Activated CD4-positive, alpha-beta T cell treated with anti-CD3 and anti-CD28 coated beads, Interleukin-2, amount 10 ng/mL, durations not matched to agents 7 days and 5 days (primary cell): ENCODE results near the gene RNF123. TPM values are rescaled to one million over a fixed set of nuclear protein-coding genes. Genes with fewer than 3 reads are reported as not detected.
A peak's percentile ranks its signal among the peaks of the same experiment; 100 is the strongest.

ENCODE experiments used
- CTCF ChIA-PET: fragments of 350-600 bp; sonication (Branson Sonifier 250); formaldehyde crosslinking; loops from one replicate; lab custom pipeline; 2021; ENCODE audit warnings: antibody characterized with exemption; lab: Charles Lee
- POLR2A ChIA-PET: fragments of 350-600 bp; sonication (Branson Sonifier 250); formaldehyde crosslinking; loops from one replicate; lab custom pipeline; 2021; ENCODE audit warnings: antibody characterized with exemption; lab: Charles Lee
- DNase-seq: peaks from one replicate; pipeline ENCODE4 v3.0.0-alpha.2; 2020
- H3K27ac Mint-ChIP-seq: one replicate; pipeline ENCODE4 v1.8.0; 2021; ENCODE audit warnings: mild to moderate bottlenecking, moderate library complexity, mixed read lengths
- H3K27me3 Mint-ChIP-seq: one replicate; pipeline ENCODE4 v1.8.0; 2021; ENCODE audit warnings: mixed read lengths
- H3K36me3 Mint-ChIP-seq: one replicate; pipeline ENCODE4 v1.8.0; 2021; ENCODE audit warnings: low read depth, mixed read lengths
- H3K4me1 Mint-ChIP-seq: one replicate; pipeline ENCODE4 v1.8.0; 2021; ENCODE audit warnings: mixed read lengths
- H3K4me3 Mint-ChIP-seq: one replicate; pipeline ENCODE4 v1.8.0; 2021; ENCODE audit warnings: mild to moderate bottlenecking, moderate library complexity, mixed read lengths
- H3K9me3 Mint-ChIP-seq: one replicate; pipeline ENCODE4 v1.8.0; 2021; ENCODE audit warnings: mixed read lengths
- total RNA-seq, 2 experiments: library from RNA; stranded (reverse); gene quantifications; one replicate each; pipeline ENCODE4 v1.2.3, GENCODE V29; 2021

RNF123 gene
- 10 to 100 TPM; 47.5 to 49.2 TPM for total RNA-seq

- Mint-ChIP-seq H3K4me3 (peak within 1 kb of the TSS; percentile 97), H3K27ac (peak within 1 kb of the TSS; percentile 92), H3K4me1 (peaks cover 38% of the 10 kb centered on the region), H3K27me3 (peaks cover 10% of the 10 kb centered on the region), H3K36me3 (no peaks in the 10 kb centered on the region), H3K9me3 (no peaks in the 10 kb centered on the region)
- ChIA-PET POLR2A (no interaction called here), CTCF (interaction anchor here (1.1 to 1.4 kb wide), 2 partner anchors 9 to 149 kb away, joined by 3 to 5 read pairs; no protein-coding TSS in a partner anchor)
- DNase-seq = peak; percentile 92
These were observed at the start of gene RNF123, which contains the start of gene MST1 for GRCh38 chr3:49689046-49689907. Gene RNF123, plus strand, starts transcription at chr3:49689557. Its CDS starts 1,609 bp downstream, at chr3:49691166. Gene MST1, minus strand, starts transcription at chr3:49689474. Its CDS starts 783 bp downstream, at chr3:49688691.

- ChIA-PET POLR2A (no interaction called here), CTCF (interaction anchor here (0.6 to 1.9 kb wide), 2 partner anchors 58 to 65 kb away, joined by 3 to 5 read pairs; no protein-coding TSS in a partner anchor)
- peaks cover 2% of the 10 kb centered on the region for H3K27me3 Mint-ChIP-seq
- no peaks in the 10 kb centered on the region for H3K4me1 Mint-ChIP-seq
- H3K4me3 Mint-ChIP-seq = no peak overlapping the region
- no peak overlapping the region for H3K27ac Mint-ChIP-seq
- DNase-seq = no peak
- no peaks in the 10 kb centered on the region for H3K36me3 Mint-ChIP-seq
- no peaks in the 10 kb centered on the region for H3K9me3 Mint-ChIP-seq
These were observed 48.1 kb upstream of the RNF123 start for GRCh38 chr3:49641292-49641691.

- H3K27ac Mint-ChIP-seq = no peak overlapping the region
- H3K4me3 Mint-ChIP-seq = no peak overlapping the region
- H3K36me3 Mint-ChIP-seq = no peaks in the 10 kb centered on the region
- peaks cover 2% of the 10 kb centered on the region for H3K27me3 Mint-ChIP-seq
- ChIA-PET CTCF (interaction anchor here (1.2 to 1.7 kb wide), 2 partner anchors 8 to 10 kb away, joined by 3 to 4 read pairs; no protein-coding TSS in a partner anchor), POLR2A (no interaction called here)
- no peaks in the 10 kb centered on the region for H3K4me1 Mint-ChIP-seq
- H3K9me3 Mint-ChIP-seq = no peaks in the 10 kb centered on the region
- DNase-seq = no peak
These were observed 47.2 kb upstream of the RNF123 start for GRCh38 chr3:49641921-49642707.

- POLR2A ChIA-PET = no interaction called here
- no peak overlapping the region for H3K27ac Mint-ChIP-seq
- no peaks in the 10 kb centered on the region for H3K36me3 Mint-ChIP-seq
These were observed 46.6 kb upstream of the RNF123 start for GRCh38 chr3:49642708-49643145.

GRCh38 chr3:49644684-49645083 is 44.7 kb upstream of the RNF123 start:
- H3K9me3 Mint-ChIP-seq = no peaks in the 10 kb centered on the region
- CTCF ChIA-PET = interaction anchor here (0.6 to 1.4 kb wide), 3 partner anchors 9 to 891 kb away, joined by 3 to 4 read pairs (median 3); no protein-coding TSS in a partner anchor
- no peaks in the 10 kb centered on the region for H3K4me1 Mint-ChIP-seq
- H3K27me3 Mint-ChIP-seq = peaks cover 2% of the 10 kb centered on the region
- H3K4me3 Mint-ChIP-seq = no peak overlapping the region
- no peaks in the 10 kb centered on the region for H3K36me3 Mint-ChIP-seq
- H3K27ac Mint-ChIP-seq = no peak overlapping the region
- POLR2A ChIA-PET = no interaction called here
- DNase-seq = no peak

More at GRCh38 chr3:49642708-49643145, 46.6 kb upstream of the RNF123 start:
- no peaks in the 10 kb centered on the region for H3K9me3 Mint-ChIP-seq
- DNase-seq = no peak
- H3K4me3 Mint-ChIP-seq = no peak overlapping the region
- H3K4me1 Mint-ChIP-seq = no peaks in the 10 kb centered on the region
- CTCF ChIA-PET = interaction anchor here (1.2 to 1.7 kb wide), 2 partner anchors 9 to 10 kb away, joined by 3 to 4 read pairs; no protein-coding TSS in a partner anchor
- peaks cover 2% of the 10 kb centered on the region for H3K27me3 Mint-ChIP-seq

DNA sequence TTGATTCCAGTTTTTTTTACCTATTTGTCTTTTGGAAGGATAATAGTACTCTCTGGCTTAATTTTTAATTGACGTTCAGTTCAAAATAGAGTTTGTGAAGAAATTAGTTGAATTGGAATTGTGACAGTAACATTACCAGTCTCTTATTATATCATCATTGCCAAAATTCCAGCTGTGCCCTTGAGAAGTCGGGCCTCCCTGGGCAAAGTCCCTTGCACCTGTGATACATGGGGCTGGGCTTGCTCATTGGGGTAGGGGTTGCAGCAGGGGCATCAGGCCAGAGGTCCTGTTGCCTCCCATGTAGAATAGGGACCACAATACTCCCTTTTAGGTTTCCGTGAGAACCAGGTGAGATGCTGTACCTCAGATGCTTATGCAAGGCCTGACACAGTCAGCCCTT is 43.1 kb upstream of the RNF123 start:
- Mint-ChIP-seq H3K4me3 (no peak overlapping the region), H3K27ac (no peak overlapping the region), H3K36me3 (no peaks in the 10 kb centered on the region), H3K27me3 (no peaks in the 10 kb centered on the region), H3K4me1 (no peaks in the 10 kb centered on the region), H3K9me3 (no peaks in the 10 kb centered on the region)
- ChIA-PET CTCF (no interaction called here), POLR2A (interaction anchor here (0.6 kb wide), 1 partner anchor 364 kb away, joined by 5 read pairs; no protein-coding TSS in a partner anchor)
- DNase-seq = no peak

DNA sequence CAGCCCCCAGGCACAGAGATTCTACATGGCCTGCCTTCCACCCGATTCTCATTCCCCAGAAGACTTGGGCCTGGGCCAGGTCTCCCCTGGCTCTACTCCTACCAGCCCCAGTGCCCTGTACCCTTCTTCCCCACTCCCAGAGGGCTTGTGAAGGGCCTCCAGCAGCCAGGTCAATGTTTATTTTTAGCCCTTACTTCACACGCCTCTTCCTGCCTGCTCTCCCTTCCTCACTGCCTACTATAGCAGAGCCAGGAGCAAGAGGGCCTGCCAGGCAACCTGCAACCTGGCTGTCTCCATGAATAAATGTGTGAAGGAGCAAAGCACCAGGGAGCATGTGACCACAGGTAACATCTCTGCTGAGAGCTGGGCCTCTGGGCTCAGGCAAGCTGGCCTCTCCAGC is 41.6 kb upstream of the RNF123 start:
- H3K27ac Mint-ChIP-seq = no peak overlapping the region
- CTCF ChIA-PET = interaction anchor here (1.2 kb wide), 1 partner anchor 10 kb away, joined by 4 read pairs; no protein-coding TSS in a partner anchor
- H3K4me1 Mint-ChIP-seq = no peaks in the 10 kb centered on the region
- H3K36me3 Mint-ChIP-seq = no peaks in the 10 kb centered on the region
- no peak for DNase-seq
- H3K27me3 Mint-ChIP-seq = no peaks in the 10 kb centered on the region
- POLR2A ChIA-PET = no interaction called here
- no peak overlapping the region for H3K4me3 Mint-ChIP-seq
- no peaks in the 10 kb centered on the region for H3K9me3 Mint-ChIP-seq

GRCh38 chr3:49648354-49649019 is 40.9 kb upstream of the RNF123 start:
- no peak for DNase-seq

DNA sequence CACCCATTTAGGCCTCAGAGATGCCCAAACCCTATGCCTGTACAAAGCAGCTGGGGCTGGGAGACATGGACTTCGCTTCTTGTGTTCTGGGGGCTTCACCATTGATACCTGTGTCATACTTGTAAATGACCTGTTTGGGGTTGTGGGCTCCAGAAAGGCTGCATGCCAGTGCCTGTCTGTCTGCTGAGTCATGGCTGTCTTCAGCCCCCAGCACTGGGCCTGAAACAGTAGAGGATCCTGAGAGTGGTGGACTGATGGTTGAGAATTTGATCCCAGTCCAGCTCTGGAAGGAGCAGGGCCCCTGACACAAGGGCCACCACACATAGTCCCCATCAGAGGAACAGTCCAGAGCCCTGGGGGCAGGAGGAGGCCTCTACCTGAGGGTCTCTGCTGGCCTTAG is 39.8 kb upstream of the RNF123 start:
- no peak overlapping the region for H3K27ac Mint-ChIP-seq
- ChIA-PET POLR2A (no interaction called here), CTCF (no interaction called here)
- H3K4me3 Mint-ChIP-seq = no peak overlapping the region
- H3K9me3 Mint-ChIP-seq = no peaks in the 10 kb centered on the region
- no peaks in the 10 kb centered on the region for H3K4me1 Mint-ChIP-seq
- H3K27me3 Mint-ChIP-seq = no peaks in the 10 kb centered on the region
- no peak for DNase-seq
- no peaks in the 10 kb centered on the region for H3K36me3 Mint-ChIP-seq

More at GRCh38 chr3:49648354-49649019, 40.9 kb upstream of the RNF123 start:
- CTCF ChIA-PET = interaction anchor here (0.6 to 1.2 kb wide), 2 partner anchors 11 to 493 kb away, joined by 3 to 4 read pairs; no protein-coding TSS in a partner anchor
- H3K4me1 Mint-ChIP-seq = no peaks in the 10 kb centered on the region
- H3K36me3 Mint-ChIP-seq = no peaks in the 10 kb centered on the region
- no peaks in the 10 kb centered on the region for H3K27me3 Mint-ChIP-seq
- H3K4me3 Mint-ChIP-seq = no peak overlapping the region
- POLR2A ChIA-PET = no interaction called here
- peak overlapping the region; percentile 44 for H3K27ac Mint-ChIP-seq
- no peaks in the 10 kb centered on the region for H3K9me3 Mint-ChIP-seq

GRCh38 chr3:49650177-49650576 is 39.2 kb upstream of the RNF123 start:
- H3K36me3 Mint-ChIP-seq = no peaks in the 10 kb centered on the region
- CTCF ChIA-PET = interaction anchor here (0.6 kb wide), 1 partner anchor 186 kb away, joined by 3 read pairs; no protein-coding TSS in a partner anchor
- POLR2A ChIA-PET = no interaction called here
- no peaks in the 10 kb centered on the region for H3K9me3 Mint-ChIP-seq
- no peak overlapping the region for H3K4me3 Mint-ChIP-seq
- no peaks in the 10 kb centered on the region for H3K27me3 Mint-ChIP-seq
- H3K27ac Mint-ChIP-seq = no peak overlapping the region
- H3K4me1 Mint-ChIP-seq = no peaks in the 10 kb centered on the region
- DNase-seq = no peak

DNA sequence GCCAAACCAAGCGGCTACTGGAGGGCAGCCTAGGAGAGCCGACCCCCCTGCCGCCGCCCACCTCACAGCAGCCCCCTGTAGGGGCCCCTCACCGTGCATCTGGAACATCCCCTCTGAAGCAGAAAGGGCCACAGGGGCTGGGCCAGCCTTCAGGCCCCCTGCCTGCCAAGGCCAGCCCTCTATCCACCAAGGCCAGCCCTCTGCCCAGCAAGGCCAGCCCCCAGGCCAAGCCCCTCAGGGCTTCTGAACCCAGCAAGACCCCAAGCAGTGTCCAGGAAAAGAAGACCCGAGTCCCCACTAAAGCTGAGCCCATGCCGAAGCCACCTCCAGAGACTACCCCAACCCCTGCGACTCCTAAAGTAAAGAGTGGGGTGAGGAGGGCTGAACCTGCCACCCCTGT is 38.7 kb upstream of the RNF123 start:
- H3K36me3 Mint-ChIP-seq = no peaks in the 10 kb centered on the region
- H3K4me3 Mint-ChIP-seq = no peak overlapping the region
- H3K4me1 Mint-ChIP-seq = no peaks in the 10 kb centered on the region
- H3K27me3 Mint-ChIP-seq = no peaks in the 10 kb centered on the region
- ChIA-PET POLR2A (no interaction called here), CTCF (interaction anchor here (0.6 to 2.2 kb wide), 2 partner anchors 111 to 186 kb away, joined by 3 to 10 read pairs; no protein-coding TSS in a partner anchor)
- DNase-seq = no peak
- H3K27ac Mint-ChIP-seq = peak overlapping the region; percentile 48
- H3K9me3 Mint-ChIP-seq = no peaks in the 10 kb centered on the region
